Measurements from ENCODE around the gene OR1I1. TPM values are rescaled to one million over a fixed set of nuclear protein-coding genes. Genes with fewer than 3 reads are reported as not detected.

Gene OR1I1
- polyA plus RNA-seq, 3 donors: 0.03 to 0.04 (median 0.03) TPM

DNA sequence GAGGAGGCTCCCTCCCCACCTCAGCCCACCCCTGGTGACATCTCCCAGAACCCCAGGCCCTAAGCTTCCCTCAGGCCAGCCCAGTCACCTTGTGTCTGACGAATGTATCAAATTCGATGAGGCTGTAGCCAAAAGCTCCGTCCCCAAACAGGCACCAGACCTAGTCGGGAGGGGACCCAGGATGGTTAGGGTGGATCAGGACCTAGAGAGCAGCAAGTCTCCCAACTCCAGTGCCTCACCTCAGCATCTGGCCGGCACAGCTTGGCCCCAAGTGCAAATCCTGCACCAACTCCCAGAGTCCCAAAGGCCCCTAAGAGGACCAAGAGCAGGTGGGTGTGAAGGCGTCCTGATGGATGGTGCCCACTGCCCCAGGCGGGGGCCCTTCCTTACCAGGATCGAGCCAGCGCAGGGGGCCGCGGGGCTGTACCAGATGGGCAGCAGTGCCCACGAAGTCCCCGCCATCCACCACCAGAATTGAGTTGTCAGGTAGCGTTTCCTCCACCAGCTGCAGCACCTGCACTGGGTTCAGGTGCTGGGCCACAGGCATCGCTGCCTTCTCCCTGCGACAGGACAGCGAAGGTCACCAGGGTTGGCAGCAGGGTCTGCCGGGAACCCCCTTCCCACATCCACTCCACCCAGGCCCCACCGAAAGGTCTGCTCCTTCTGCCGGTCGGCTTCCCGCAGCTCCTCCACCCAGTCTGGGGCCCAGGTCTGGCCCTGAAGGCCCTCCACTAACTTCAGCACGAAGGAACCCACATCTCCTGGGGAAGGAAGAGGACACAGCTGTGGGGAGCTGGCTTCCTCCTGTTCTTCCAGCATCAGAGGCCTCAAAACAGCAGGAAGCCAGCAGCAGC, 34.0 kb downstream of the OR1I1 start:
- DNase-seq (ENCODE audit: low read depth in 3 of 3, low spot score in 2 of 3): no peak

- no peak for DNase-seq (ENCODE audit: low read depth in 3 of 3, low spot score in 2 of 3)
Observed at GRCh38 chr19:15116856-15117255, 34.8 kb downstream of the OR1I1 start.

DNA sequence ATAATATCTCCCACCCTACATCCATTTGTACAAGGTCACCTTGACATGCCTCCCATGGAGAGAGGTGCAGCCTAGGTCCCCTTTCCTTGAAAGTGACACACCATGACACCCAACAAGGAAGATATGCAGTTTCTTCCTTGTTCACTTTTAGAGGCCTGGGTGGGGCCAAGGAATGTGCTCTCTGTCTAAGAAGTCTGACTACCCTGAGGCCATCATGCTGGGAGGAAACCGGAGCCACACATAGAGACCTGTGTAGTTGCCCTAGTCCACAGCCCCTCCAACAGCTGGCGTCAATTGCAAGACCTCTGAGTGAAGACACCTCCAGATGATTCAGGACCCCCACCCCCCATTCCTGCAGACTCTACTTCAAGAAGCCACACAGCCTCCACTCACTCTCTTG, 36.2 kb downstream of the OR1I1 start:
- DNase-seq (ENCODE audit: low read depth in 3 of 3, low spot score in 2 of 3): no peak

- DNase-seq (ENCODE audit: low read depth in 3 of 3, low spot score in 2 of 3): no peak
Observed at GRCh38 chr19:15118789-15119494, 36.9 kb downstream of the OR1I1 start.

- no peak for DNase-seq (ENCODE audit: low read depth in 3 of 3, low spot score in 2 of 3)
Observed at GRCh38 chr19:15120135-15121026, 38.4 kb downstream of the OR1I1 start.

DNA sequence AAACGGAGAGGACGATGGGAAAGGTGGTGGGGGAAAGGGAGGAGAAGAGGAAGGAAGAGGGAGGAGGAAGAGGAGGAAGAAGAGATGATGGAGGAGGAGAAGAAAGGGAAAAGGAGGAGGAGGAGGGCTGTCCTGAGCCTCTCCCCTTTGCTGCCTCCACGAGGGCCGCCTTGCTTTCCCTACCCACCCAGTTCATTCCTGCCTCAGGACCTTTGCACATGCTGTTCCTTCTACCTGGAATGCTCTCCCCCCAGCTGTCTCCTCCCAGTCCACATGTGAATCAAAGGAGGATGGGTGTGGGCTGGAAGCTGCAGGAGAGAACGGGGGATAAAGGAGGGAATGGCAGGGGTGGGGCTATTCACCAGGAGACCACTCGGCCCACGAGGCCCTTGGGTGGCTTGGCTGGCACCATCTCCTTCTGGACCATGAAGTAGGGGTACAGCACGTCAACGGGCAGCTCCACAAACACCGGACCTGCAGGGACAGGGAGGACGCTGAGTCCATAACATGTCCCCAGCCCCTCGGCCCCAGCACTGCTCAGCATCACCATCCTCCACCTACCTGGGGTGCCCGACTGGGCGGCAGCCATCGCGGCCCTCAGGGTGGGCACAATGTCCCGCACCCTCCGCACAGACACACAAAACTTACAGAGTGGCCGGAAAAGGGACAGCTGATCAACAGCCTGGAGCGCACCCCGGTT, 40.5 kb downstream of the OR1I1 start:
- DNase-seq (ENCODE audit: low read depth in 3 of 3, low spot score in 2 of 3): no peak

- no peak for DNase-seq (ENCODE audit: low read depth in 3 of 3, low spot score in 2 of 3)
Observed at GRCh38 chr19:15123031-15123890, 41.2 kb downstream of the OR1I1 start.

DNA sequence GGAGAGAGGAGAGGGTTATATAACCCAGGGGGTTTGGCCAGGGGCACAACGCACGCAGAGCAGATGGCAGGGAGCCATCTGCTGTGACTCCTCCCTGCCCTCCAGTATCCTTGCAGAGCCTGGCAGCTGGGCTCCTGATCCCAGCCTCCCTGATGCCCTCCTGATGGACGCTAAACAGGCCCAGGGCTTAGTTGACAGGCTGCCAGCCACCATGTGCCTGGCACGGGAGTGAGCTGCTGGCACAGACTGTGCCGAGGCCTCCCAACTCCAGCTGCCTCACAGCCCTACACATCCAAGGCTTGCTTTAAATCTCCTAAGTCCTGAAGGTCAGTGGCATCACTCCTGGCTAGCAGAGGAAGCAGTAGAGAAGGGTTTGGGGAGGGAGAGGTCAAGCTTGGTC, 41.9 kb downstream of the OR1I1 start:
- DNase-seq (ENCODE audit: low read depth in 3 of 3, low spot score in 2 of 3): no peak

- DNase-seq (ENCODE audit: low read depth in 3 of 3, low spot score in 2 of 3): no peak
Observed at GRCh38 chr19:15124572-15125231, 42.7 kb downstream of the OR1I1 start.

GRCh38 chr19:15125232-15126067, 43.4 kb downstream of the OR1I1 start:
- DNase-seq (ENCODE audit: low read depth in 3 of 3, low spot score in 2 of 3): peak; percentile 90 to 96 (median 95)

GRCh38 chr19:15126131-15126910, 44.3 kb downstream of the OR1I1 start:
- no peak for DNase-seq (ENCODE audit: low read depth in 3 of 3, low spot score in 2 of 3)

DNA sequence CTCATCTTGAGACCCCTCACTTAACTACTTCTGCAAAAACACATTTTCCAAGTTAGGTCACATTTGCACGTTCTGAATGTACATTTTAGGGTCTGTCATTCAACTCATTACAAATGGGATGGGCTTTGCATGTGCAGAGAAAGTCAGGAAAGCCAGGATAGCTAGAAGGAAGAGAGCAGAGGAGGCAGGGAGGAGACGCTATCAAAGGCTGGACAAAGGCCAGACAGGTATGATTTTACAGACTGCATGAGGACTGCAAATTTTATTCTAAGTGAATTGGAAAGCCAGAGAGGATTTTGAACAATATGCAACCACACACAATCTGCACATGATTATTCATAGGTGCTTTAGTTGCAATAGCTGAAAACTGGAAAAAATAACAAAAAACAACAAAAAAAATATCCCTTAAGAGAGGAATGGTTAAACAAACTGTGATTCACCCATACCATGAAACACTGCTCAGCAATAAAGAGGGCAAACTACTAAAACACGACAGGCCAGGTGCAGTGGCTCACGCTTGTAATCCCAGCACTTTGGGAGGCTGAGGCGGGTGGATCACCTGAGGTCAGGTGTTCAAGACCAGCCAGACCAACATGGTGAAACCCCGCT, 46.3 kb downstream of the OR1I1 start:
- DNase-seq (ENCODE audit: low read depth in 3 of 3, low spot score in 2 of 3): no peak

DNA sequence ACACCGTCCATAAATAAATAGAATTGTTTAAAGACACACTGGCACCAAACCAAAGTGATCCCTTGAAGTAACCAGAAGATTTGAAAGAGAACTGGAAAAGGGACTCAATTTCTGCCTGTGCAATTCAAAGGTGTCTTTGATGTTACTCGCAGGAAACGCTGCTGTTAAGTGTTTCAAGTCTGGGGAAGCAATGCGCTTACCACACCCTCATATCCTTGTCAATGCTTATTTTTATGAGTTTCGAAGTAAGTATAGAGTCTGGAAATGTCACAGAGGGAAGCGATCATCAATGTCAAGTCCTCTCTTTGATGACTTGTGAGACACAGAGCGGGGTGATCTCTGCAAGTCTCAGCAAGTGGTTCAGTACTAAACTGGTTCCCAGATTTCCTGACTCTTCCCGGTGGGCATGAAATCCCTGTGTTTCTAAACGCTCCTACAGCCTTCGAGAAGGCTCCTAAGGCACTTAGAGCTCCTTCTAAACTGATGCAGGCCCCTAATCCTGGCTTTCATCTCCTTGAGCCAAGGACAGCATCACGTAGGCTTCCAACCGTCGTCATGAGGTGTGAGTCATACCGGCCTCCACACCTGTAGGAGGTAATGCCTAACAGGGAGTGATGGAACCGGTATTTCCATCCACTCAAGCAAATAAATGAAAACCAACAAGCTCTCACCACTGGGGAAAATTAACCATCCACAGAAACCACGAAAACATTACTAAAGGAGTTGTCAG, 48.0 kb downstream of the OR1I1 start:
- no peak for DNase-seq (ENCODE audit: low read depth in 3 of 3, low spot score in 2 of 3)

DNA sequence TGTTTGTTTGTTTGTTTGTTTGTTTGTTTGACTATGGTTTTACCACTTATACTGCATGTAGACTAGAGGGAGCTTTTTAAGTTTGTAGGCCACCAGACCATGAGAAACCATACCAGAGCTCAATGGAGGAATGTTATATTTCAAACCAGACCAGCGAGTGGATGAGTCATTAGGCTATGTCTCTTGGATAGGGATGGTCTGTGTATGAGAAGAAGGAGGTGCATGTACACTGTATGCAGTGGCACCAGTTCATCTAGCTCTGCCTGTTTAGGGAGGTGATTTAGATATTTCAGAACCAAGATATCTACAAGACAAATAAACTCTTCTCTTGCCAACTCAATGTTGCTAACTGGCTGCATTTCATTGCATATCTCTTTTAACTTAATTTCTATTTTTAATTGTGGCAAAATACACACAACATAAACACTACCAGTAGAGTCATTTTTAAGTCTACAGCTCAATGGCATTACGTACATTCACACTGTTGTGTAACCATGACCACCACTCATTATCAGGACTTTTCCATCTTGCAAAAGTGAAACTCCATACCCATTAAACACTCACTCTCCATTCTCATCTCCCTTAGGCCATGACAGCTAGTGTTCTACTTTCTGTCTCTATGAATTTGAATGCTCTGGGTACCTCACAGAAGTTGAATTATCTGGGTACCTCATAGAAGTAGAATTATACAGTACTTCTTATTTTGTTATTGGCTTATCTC, 54.4 kb downstream of the OR1I1 start:
- DNase-seq (ENCODE audit: low read depth in 3 of 3, low spot score in 2 of 3): no peak

DNA sequence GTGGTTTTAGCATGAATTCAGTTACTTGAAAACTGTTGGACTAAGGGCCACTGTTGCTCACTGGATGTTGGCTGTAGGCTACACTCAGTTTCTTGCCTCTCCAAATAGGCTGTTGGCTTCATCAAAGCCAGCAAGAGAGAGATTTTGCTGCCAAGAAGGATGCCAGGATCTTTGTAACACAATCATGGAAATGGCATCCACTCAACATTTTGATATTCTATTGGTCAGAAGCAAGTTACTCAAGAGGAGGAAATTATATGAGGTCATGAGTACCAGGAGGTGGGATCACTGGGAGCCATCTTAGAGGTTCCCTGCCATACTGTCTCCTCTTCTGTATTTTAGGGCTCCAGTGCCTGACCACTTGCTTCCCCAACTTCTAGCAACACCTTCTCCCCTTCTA, 55.8 kb downstream of the OR1I1 start:
- no peak for DNase-seq (ENCODE audit: low read depth in 3 of 3, low spot score in 2 of 3)

DNA sequence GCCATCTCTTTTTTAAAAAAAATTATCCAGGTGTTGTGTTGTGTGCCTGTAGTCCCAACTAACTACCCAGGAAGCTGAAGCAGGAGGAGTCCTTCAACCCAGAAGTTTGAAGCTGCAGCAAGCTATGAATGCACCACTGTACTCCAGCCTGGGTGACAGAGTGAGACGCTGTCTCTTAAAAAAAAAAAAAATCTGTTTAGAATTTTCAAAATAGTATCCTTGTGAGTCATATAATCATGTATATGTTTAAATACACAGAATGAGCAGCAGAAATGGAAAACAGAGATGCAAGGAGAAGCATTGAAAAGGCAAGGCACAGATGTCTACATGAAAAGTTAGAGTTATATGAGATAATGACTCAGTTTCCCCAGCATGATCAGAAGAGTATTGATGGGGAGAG, 56.4 kb downstream of the OR1I1 start:
- DNase-seq (ENCODE audit: low read depth in 3 of 3, low spot score in 2 of 3): no peak
